H1 (cell line): ENCODE results near the gene STX4. TPM values are rescaled to one million over a fixed set of nuclear protein-coding genes. Genes with fewer than 3 reads are reported as not detected.

Experiments
- ASH2L ChIP-seq: fragments of 200-600, 300-600 bp; sonication (generic); IDR thresholded peaks from one replicate; pipeline ENCODE4 v1.7.1; 2017; ENCODE audit warnings: low read length
- CBX8 ChIP-seq: fragments of 300-800, 300-1000 bp; sonication (generic); IDR thresholded peaks from 2 replicates; pipeline ENCODE4 v1.7.1; 2016; ENCODE audit warnings: low read depth, low read length, borderline replicate concordance
- CHD1 ChIP-seq: IDR thresholded peaks from 2 replicates; pipeline ENCODE4 v1.6.1; 2012; ENCODE audit warnings: low read depth, low read length, improper control_type of control experiment
- CHD7 ChIP-seq: fragments of 300-600 bp; sonication (generic); IDR thresholded peaks from 2 replicates; pipeline ENCODE4 v1.7.1; 2012; ENCODE audit warnings: low read length, moderate library complexity, mild to moderate bottlenecking, inconsistent platforms; ENCODE audit not compliant: insufficient replicate concordance
- JUND ChIP-seq: IDR thresholded peaks from 2 replicates; pipeline ENCODE4 v1.6.1; 2011; ENCODE audit warnings: mild to moderate bottlenecking, improper control_type of control experiment, low read length
- KDM5A ChIP-seq: fragments of 200-600 bp; IDR thresholded peaks from 2 replicates; pipeline ENCODE4 v1.7.1; 2012; ENCODE audit warnings: mild to moderate bottlenecking, low read length, inconsistent platforms, mixed read lengths
- RBBP5 ChIP-seq: IDR thresholded peaks from 2 replicates; pipeline ENCODE4 v1.7.1; 2012; ENCODE audit warnings: low read depth, mild to moderate bottlenecking, inconsistent platforms, low read length, moderate library complexity, borderline replicate concordance
- SIN3A ChIP-seq, 2 experiments: IDR thresholded peaks in 1 of 2; conservative IDR thresholded peaks in 1 of 2; 2 replicates each; pipeline ENCODE4 v1.6.1; 2011 to 2012; ENCODE audit warnings: low read length in 2 of 2, improper control_type of control experiment in 1 of 2, low read depth in 1 of 2, mild to moderate bottlenecking in 1 of 2
- SUZ12 ChIP-seq: fragments of 200-600 bp; sonication (generic); IDR thresholded peaks from 2 replicates; pipeline ENCODE4 v1.6.1; 2012; ENCODE audit warnings: mild to moderate bottlenecking, inconsistent platforms, low read length, moderate library complexity, mixed read lengths
- YY1 ChIP-seq: IDR thresholded peaks from 2 replicates; pipeline ENCODE4 v1.6.1; 2011; ENCODE audit warnings: low read depth, mild to moderate bottlenecking, low read length
- polyA plus RNA-seq, 7 experiments: library from polyadenylated mRNA; depleted of rRNA in 3 of 7; stranded (reverse) in 5 of 7; unstranded in 2 of 7; fragments of >200 nt in 5 of 7; fragments of 200-250 nt in 2 of 7; gene quantifications; 1 replicate in 5 of 7; 2 replicates in 1 of 7; 4 replicates in 1 of 7; pipeline versions ENCODE4 v1.2.1 to v1.2.3, GENCODE V29; 2011 to 2013; ENCODE audit warnings: missing spikeins in 2 of 7, mixed read lengths in 2 of 7
- total RNA-seq: library from RNA; stranded (reverse); fragmentation: NEBNext Ultra II Directional; extraction: Animal tissue kit (Norgen Biotek cat#: 25700); gene quantifications from 2 replicates; pipeline ENCODE4 v1.2.1, GENCODE V29; 2021

Gene STX4
- total and polyA plus RNA-seq, 2 of the 8 experiments (the other 6 are each of a cell fraction or from before 2014, with no cell fraction given) = 25.8 to 32.3 TPM

- no peak for TF ChIP-seq CHD7
- no peak for TF ChIP-seq ASH2L
- no peak for TF ChIP-seq SUZ12
- TF ChIP-seq JUND = peak; percentile 61; the same call in 1 of the 2 replicates
- TF ChIP-seq CHD1 = no peak
- TF ChIP-seq KDM5A = no peak
- TF ChIP-seq YY1 = no peak
- TF ChIP-seq SIN3A (conservative IDR thresholded peaks at IDR 0.05 in 1 of 2, IDR thresholded peaks at IDR 0.05 in 1 of 2; ENCODE audit: low read depth in 1 of 2, low read length in 2 of 2) = no peak
- TF ChIP-seq CBX8 = no peak
- TF ChIP-seq RBBP5 = no peak; the same call in 1 of the 2 replicates
Measured at GRCh38 chr16:30984669-30985400, 48.5 kb upstream of the STX4 start, which contains the start of gene HSD3B7 (continued).
